Endodermal cell (in vitro differentiated cells): ENCODE results near the gene ARHGAP10. TPM values are rescaled to one million over a fixed set of nuclear protein-coding genes. Genes with fewer than 3 reads are reported as not detected.

ENCODE experiments used
- DNase-seq: peaks from one replicate; pipeline ENCODE4 v3.0.0-alpha.2; 2017
- H3K27ac ChIP-seq: 2 replicates; pipeline ENCODE4 v1.5.1; 2013; ENCODE audit warnings: mild to moderate bottlenecking, low read depth, low read length, moderate library complexity
- H3K27me3 ChIP-seq: 2 replicates; pipeline ENCODE4 v1.6.1; 2013; ENCODE audit warnings: mild to moderate bottlenecking, low read length, moderate library complexity; ENCODE audit not compliant: insufficient read depth, control insufficient read depth, poor library complexity, severe bottlenecking
- H3K36me3 ChIP-seq: 2 replicates; pipeline ENCODE4 v1.7.0; 2013; ENCODE audit warnings: mild to moderate bottlenecking, low read length, moderate library complexity; ENCODE audit not compliant: control insufficient read depth, insufficient read depth
- H3K4me1 ChIP-seq: one replicate; pipeline ENCODE4 v1.7.0; 2013; ENCODE audit warnings: low read length; ENCODE audit not compliant: control insufficient read depth, insufficient read depth
- H3K4me3 ChIP-seq: 2 replicates; pipeline ENCODE4 v1.5.1; 2013; ENCODE audit warnings: mild to moderate bottlenecking, low read length, moderate library complexity
- H3K9ac ChIP-seq: 2 replicates; pipeline ENCODE4 v1.6.1; 2013; ENCODE audit warnings: mild to moderate bottlenecking, low read length, moderate library complexity; ENCODE audit not compliant: poor library complexity, severe bottlenecking; ENCODE audit errors: extremely low read depth
- H3K9me3 ChIP-seq: 2 replicates; pipeline ENCODE4 v1.6.1; 2013; ENCODE audit warnings: mild to moderate bottlenecking, low read length, moderate library complexity; ENCODE audit not compliant: control insufficient read depth
- H3K27ac Mint-ChIP-seq: 2 replicates; pipeline ENCODE4 v1.8.0; 2020; ENCODE audit warnings: mixed read lengths
- H3K27me3 Mint-ChIP-seq: 2 replicates; pipeline ENCODE4 v1.8.0; 2021; ENCODE audit warnings: mild to moderate bottlenecking, mixed read lengths; ENCODE audit not compliant: insufficient read depth
- H3K36me3 Mint-ChIP-seq: 2 replicates; pipeline ENCODE4 v1.8.0; 2020; ENCODE audit warnings: low read depth, mixed read lengths
- H3K4me1 Mint-ChIP-seq: 2 replicates; pipeline ENCODE4 v1.8.0; 2020; ENCODE audit warnings: mixed read lengths
- H3K4me3 Mint-ChIP-seq: 2 replicates; pipeline ENCODE4 v1.8.0; 2020; ENCODE audit warnings: mild to moderate bottlenecking, moderate library complexity, mixed read lengths
- H3K9me3 Mint-ChIP-seq: 2 replicates; pipeline ENCODE4 v1.8.0; 2020; ENCODE audit warnings: mild to moderate bottlenecking, mixed read lengths
- CTCF ChIP-seq: fragments of 200-600 bp; sonication (generic); conservative IDR thresholded peaks from 2 replicates; pipeline ENCODE4 v1.5.0; 2021; ENCODE audit warnings: antibody characterized with exemption, mild to moderate bottlenecking
- WGBS, 2 experiments: methylation state at CpG; one replicate each; pipeline versions ENCODE4 v1.1.5 to v1.1.7; 2013; ENCODE audit warnings: missing lambda C conversion rate in 2 of 2, mixed read lengths in 1 of 2; ENCODE audit not compliant: insufficient coverage in 1 of 2, insufficient read length in 1 of 2; 5-methylcytosine and 5-hydroxymethylcytosine counted together
- total RNA-seq, 2 donors: library from RNA; stranded (reverse); fragmentation: NEBNext Ultra II Directional in 1 of 2; extraction: Animal tissue kit (Norgen Biotek cat#: 25700) in 1 of 2; gene quantifications; 2 replicates in 1 of 2; 3 replicates in 1 of 2; pipeline ENCODE4 v1.2.1, GENCODE V29; 2021

The ARHGAP10 gene
- total RNA-seq, 2 donors from 2014 or later, result 9.1 to 11.8 TPM

- Histone ChIP-seq H3K36me3 (no peaks in the 10 kb centered on the region), H3K9ac (no peak overlapping the region), H3K4me1 (no peaks in the 10 kb centered on the region), H3K27ac (no peak overlapping the region), H3K9me3 (no peaks in the 10 kb centered on the region), H3K4me3 (no peak overlapping the region), H3K27me3 (no peaks in the 10 kb centered on the region)
- peaks cover 12% of the 10 kb centered on the region for H3K4me1 Mint-ChIP-seq
- peaks cover 7% of the 10 kb centered on the region for H3K9me3 Mint-ChIP-seq
- no peak overlapping the region for H3K4me3 Mint-ChIP-seq
- H3K27me3 Mint-ChIP-seq, result no peaks in the 10 kb centered on the region
- H3K27ac Mint-ChIP-seq, result no peak overlapping the region
- DNase-seq, result no peak
- TF ChIP-seq CTCF, result no peak
- WGBS, 2 experiments, result 91 to 92% methylated on average over 2 to 3 of the region's 3 CpGs
- peaks cover 11% of the 10 kb centered on the region for H3K36me3 Mint-ChIP-seq
Measured at GRCh38 chr4:147854154-147854553, 122.3 kb downstream of the ARHGAP10 start.

- H3K4me1 ChIP-seq, result no peaks in the 10 kb centered on the region
- TF ChIP-seq CTCF, result no peak
- H3K36me3 Mint-ChIP-seq, result peaks cover 5% of the 10 kb centered on the region
- H3K4me3 Mint-ChIP-seq, result no peak overlapping the region
- H3K9me3 ChIP-seq, result no peaks in the 10 kb centered on the region
- H3K4me1 Mint-ChIP-seq, result peaks cover 12% of the 10 kb centered on the region
- WGBS, 2 experiments, result 71% methylated on average over 1 of the region's 1 CpG; no CpG with 5 or more reads in 1 of the 2 experiments
- DNase-seq, result no peak
- H3K4me3 ChIP-seq, result no peak overlapping the region
- H3K36me3 ChIP-seq, result no peaks in the 10 kb centered on the region
- no peaks in the 10 kb centered on the region for H3K9me3 Mint-ChIP-seq
- no peaks in the 10 kb centered on the region for H3K27me3 ChIP-seq
- H3K27ac Mint-ChIP-seq, result no peak overlapping the region
- H3K27ac ChIP-seq, result no peak overlapping the region
- no peaks in the 10 kb centered on the region for H3K27me3 Mint-ChIP-seq
- no peak overlapping the region for H3K9ac ChIP-seq
Measured at GRCh38 chr4:147855571-147856009, 123.7 kb downstream of the ARHGAP10 start.

GRCh38 chr4:147860960-147861359, 129.1 kb downstream of the ARHGAP10 start:
- H3K27me3 Mint-ChIP-seq, result no peaks in the 10 kb centered on the region
- H3K9ac ChIP-seq, result no peak overlapping the region
- H3K27ac Mint-ChIP-seq, result no peak overlapping the region
- H3K4me3 Mint-ChIP-seq, result no peak overlapping the region
- no peaks in the 10 kb centered on the region for H3K9me3 ChIP-seq
- H3K36me3 ChIP-seq, result no peaks in the 10 kb centered on the region
- no peak overlapping the region for H3K4me3 ChIP-seq
- no peak for DNase-seq
- H3K4me1 Mint-ChIP-seq, result peaks cover 1% of the 10 kb centered on the region
- no peaks in the 10 kb centered on the region for H3K4me1 ChIP-seq
- no peaks in the 10 kb centered on the region for H3K27me3 ChIP-seq
- peaks cover 12% of the 10 kb centered on the region for H3K36me3 Mint-ChIP-seq
- 95 to 100% methylated on average over 5 to 15 of the region's 15 CpGs for WGBS, 2 experiments
- TF ChIP-seq CTCF, result no peak
- H3K9me3 Mint-ChIP-seq, result no peaks in the 10 kb centered on the region
- no peak overlapping the region for H3K27ac ChIP-seq
